ENCODE measurements around the gene CPNE2. TPM values are rescaled to one million over a fixed set of nuclear protein-coding genes. Genes with fewer than 3 reads are reported as not detected.

The CPNE2 gene
- total RNA-seq, 5 donors from 2014 or later (not counting 1 experiment from before 2014, with no cell fraction given), result 5.5 to 9.3 (median 6.1) TPM

DNA sequence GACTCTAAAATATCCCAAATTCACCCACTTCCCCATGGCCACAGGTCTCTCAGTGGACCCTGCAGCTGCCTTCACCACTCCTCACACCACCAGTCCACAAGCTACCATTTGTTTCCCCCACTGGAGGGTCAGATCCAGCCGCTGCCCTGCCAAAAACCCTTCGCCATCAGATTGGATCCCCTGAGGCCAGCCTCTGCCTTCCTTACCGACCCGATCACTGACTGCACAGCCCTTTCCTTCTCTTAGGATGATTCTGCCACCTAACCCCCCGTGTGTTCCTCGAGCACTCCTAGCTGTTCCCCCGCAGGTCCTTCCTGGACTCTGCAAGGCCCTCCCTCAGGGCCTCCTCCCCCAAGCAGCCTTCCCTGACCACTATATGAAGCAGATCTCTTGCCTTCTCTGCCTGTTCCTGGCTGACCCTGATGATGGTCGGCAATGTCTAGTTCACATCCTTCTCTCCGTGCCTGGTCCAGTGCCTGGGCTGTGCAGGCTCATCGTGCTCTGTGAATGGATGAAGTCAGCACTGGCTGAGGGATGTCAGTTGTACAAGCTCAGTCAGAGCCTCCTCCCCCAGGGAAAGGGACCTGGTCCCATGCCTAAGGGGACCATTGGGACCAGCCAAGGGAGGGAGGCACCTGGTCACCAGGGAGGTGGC is 46.0 kb downstream of the CPNE2 start:
- ChIA-PET POLR2A (no interaction called here), CTCF (interaction anchor here in 1 of 2 donors (0.6 kb wide), 2 partner anchors 13 to 26 kb away, joined by 3 read pairs; no protein-coding TSS in a partner anchor)
- no peaks in the 10 kb centered on the region for H3K9me3 Mint-ChIP-seq
- no peak for ATAC-seq (replicated peaks in 1 of 4)
- peaks cover 71 to 88% (median 78%) of the 10 kb centered on the region in 3 donors for H3K4me1 Mint-ChIP-seq
- DNase-seq, result no peak
- H3K27me3 Mint-ChIP-seq, result no peaks in the 10 kb centered on the region
- H3K4me1 ChIP-seq (ENCODE audit: control insufficient read depth in 1 of 2, extremely low read depth in 1 of 2, insufficient read depth in 2 of 2, low read length in 2 of 2), result peaks cover 47 to 86% of the 10 kb centered on the region in 2 experiments
- peak overlapping the region in 1 of 3 donors; percentile 32 for H3K4me3 Mint-ChIP-seq
- H3K9me3 ChIP-seq, result no peaks in the 10 kb centered on the region
- peaks cover 0 to 13% of the 10 kb centered on the region in 2 donors for H3K36me3 ChIP-seq (ENCODE audit: control insufficient read depth in 2 of 2, extremely low read depth in 1 of 2, insufficient read depth in 1 of 2, low read length in 1 of 2)
- H3K27me3 ChIP-seq (replicated peaks in 1 of 2; ENCODE audit: control insufficient read depth in 2 of 2, extremely low read depth in 1 of 2, insufficient read depth in 2 of 2, low read length in 1 of 2), result no peaks in the 10 kb centered on the region
- H3K36me3 Mint-ChIP-seq, result peaks cover 8% of the 10 kb centered on the region
- WGBS (ENCODE audit: insufficient coverage), result 88% methylated on average over 10 of the region's 10 CpGs
- H3K4me3 ChIP-seq (ENCODE audit: control insufficient read depth in 1 of 2, extremely low read depth in 1 of 2, low read length in 1 of 2), result no peak overlapping the region
- peak overlapping the region; percentile 77 to 99 for H3K27ac Mint-ChIP-seq
- H3K27ac ChIP-seq (ENCODE audit: low read length), result no peak overlapping the region

DNA sequence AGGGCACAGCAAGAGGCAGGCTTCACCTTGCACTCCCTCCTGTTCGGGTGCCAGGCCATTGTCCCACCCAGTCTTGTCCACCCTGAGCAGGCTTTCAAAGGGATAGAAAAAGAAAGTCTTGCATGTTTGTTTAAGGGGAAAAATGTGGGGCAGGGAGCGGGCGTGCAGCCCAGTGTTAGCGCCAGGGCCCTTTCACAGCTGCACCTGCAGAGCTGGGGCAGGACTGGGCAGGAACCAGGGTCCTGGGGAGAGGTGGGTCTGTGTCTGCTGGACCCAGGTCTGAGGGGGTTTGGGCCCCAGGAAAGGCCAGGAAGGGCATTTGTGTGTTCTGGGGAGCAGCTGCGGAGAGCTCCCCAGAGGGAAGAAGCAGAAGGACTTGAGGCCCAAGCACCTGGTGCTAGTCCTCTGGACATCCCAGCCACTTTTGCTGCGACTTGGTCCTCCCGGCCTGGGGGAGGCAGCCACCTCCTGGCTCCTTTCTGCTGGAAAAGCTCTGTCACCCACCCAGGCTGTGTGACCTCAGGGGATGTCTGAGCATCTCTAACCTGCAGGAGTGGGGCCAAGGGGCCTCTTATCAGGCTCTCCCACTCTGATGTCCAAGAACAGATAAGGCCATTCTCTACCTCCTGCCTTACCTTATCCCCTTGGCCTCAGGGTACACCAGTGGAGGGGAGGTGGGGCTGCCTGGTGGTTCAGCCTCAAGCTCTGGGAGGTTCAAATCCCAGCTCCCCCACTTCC is 48.7 kb downstream of the CPNE2 start:
- WGBS (ENCODE audit: insufficient coverage), result 94% methylated on average over 6 of the region's 7 CpGs
- Histone ChIP-seq H3K4me3 (ENCODE audit: control insufficient read depth in 1 of 2, extremely low read depth in 1 of 2, low read length in 1 of 2) (peak overlapping the region in 1 of 2 donors; percentile 5), H3K27me3 (replicated peaks in 1 of 2; ENCODE audit: control insufficient read depth in 2 of 2, extremely low read depth in 1 of 2, insufficient read depth in 2 of 2, low read length in 1 of 2) (peaks cover 0 to 3% of the 10 kb centered on the region in 2 experiments), H3K27ac (ENCODE audit: low read length) (peak overlapping the region; percentile 59), H3K4me1 (ENCODE audit: control insufficient read depth in 1 of 2, extremely low read depth in 1 of 2, insufficient read depth in 2 of 2, low read length in 2 of 2) (peaks cover 34 to 76% of the 10 kb centered on the region in 2 experiments), H3K36me3 (ENCODE audit: control insufficient read depth in 2 of 2, extremely low read depth in 1 of 2, insufficient read depth in 1 of 2, low read length in 1 of 2) (peaks cover 3 to 13% of the 10 kb centered on the region in 2 donors), H3K9me3 (no peaks in the 10 kb centered on the region)
- Mint-ChIP-seq H3K27me3 (no peaks in the 10 kb centered on the region), H3K9me3 (no peaks in the 10 kb centered on the region), H3K27ac (peak overlapping the region; percentile 91 to 97), H3K4me3 (peak overlapping the region in 1 of 3 donors; percentile 87), H3K4me1 (peaks cover 57 to 74% (median 67%) of the 10 kb centered on the region in 3 donors), H3K36me3 (peaks cover 8% of the 10 kb centered on the region)
- POLR2A ChIA-PET, result no interaction called here
- CTCF ChIA-PET, result interaction anchor here in 1 of 2 donors (0.7 kb wide), 1 partner anchor 15 kb away, joined by 3 read pairs; no protein-coding TSS in a partner anchor
- DNase-seq (no peak), ATAC-seq (replicated peaks in 1 of 4) (peak in 1 of 4 experiments; percentile 19)

DNA sequence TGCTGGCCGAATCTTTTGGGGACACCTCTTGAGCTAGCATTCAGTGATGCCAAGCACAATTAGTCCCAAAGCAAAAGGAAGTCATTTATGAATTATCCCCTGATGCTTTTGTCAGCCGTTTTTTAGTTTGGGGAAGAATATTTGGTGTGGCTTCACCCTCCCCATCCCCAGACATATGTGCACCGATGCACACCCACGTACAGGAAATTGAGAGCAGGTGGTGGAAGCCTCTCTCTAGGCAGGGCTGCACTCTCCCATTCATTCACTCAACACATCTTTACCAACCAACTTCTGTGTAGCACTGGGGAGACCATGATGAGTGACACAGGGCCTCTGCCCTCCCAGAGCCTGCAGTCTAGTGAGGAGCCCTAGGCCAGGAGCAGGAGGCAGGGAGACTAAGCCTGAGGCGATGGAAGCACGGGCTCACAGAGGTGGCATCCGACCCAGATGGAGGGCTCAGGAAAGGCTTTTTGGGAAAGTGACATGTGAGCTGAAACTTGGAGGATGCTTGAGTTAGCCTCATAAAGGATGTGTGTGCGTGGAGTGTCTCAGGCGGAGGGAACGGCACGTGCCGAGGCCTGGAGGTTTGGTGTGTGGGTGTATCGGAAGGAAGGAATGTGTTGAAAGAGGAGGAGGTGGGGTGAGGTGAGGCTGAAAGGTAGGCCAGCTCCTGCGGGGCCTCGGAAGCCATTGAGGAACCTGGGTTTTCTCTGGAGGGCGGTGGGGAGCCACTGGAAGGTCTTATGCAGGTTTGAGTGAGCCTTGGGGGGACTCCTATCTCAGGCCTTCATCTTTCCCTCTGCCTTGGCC is 49.6 kb downstream of the CPNE2 start:
- H3K9me3 ChIP-seq, result no peaks in the 10 kb centered on the region
- POLR2A ChIA-PET, result no interaction called here
- H3K36me3 Mint-ChIP-seq, result peaks cover 8% of the 10 kb centered on the region
- H3K27ac ChIP-seq (ENCODE audit: low read length), result peak overlapping the region; percentile 59
- H3K4me1 Mint-ChIP-seq, result peaks cover 54 to 71% (median 68%) of the 10 kb centered on the region in 3 donors
- H3K4me1 ChIP-seq (ENCODE audit: control insufficient read depth in 1 of 2, extremely low read depth in 1 of 2, insufficient read depth in 2 of 2, low read length in 2 of 2), result peaks cover 31 to 70% of the 10 kb centered on the region in 2 experiments
- peaks cover 0 to 3% of the 10 kb centered on the region in 2 experiments for H3K27me3 ChIP-seq (replicated peaks in 1 of 2; ENCODE audit: control insufficient read depth in 2 of 2, extremely low read depth in 1 of 2, insufficient read depth in 2 of 2, low read length in 1 of 2)
- H3K4me3 Mint-ChIP-seq, result peak overlapping the region; percentile 22 to 87 (median 45)
- peaks cover 3 to 12% of the 10 kb centered on the region in 2 donors for H3K36me3 ChIP-seq (ENCODE audit: control insufficient read depth in 2 of 2, extremely low read depth in 1 of 2, insufficient read depth in 1 of 2, low read length in 1 of 2)
- no peaks in the 10 kb centered on the region for H3K27me3 Mint-ChIP-seq
- DNase-seq (peak in 15 of 35 experiments; percentile 14 to 52 (median 28)), ATAC-seq (replicated peaks in 1 of 4) (peak; percentile 81 to 96 (median 87))
- no peak overlapping the region for H3K4me3 ChIP-seq (ENCODE audit: control insufficient read depth in 1 of 2, extremely low read depth in 1 of 2, low read length in 1 of 2)
- WGBS (ENCODE audit: insufficient coverage), result 46% methylated on average over 11 of the region's 16 CpGs
- H3K27ac Mint-ChIP-seq, result peak overlapping the region; percentile 91 to 97
- CTCF ChIA-PET, result no interaction called here
- no peaks in the 10 kb centered on the region for H3K9me3 Mint-ChIP-seq

DNA sequence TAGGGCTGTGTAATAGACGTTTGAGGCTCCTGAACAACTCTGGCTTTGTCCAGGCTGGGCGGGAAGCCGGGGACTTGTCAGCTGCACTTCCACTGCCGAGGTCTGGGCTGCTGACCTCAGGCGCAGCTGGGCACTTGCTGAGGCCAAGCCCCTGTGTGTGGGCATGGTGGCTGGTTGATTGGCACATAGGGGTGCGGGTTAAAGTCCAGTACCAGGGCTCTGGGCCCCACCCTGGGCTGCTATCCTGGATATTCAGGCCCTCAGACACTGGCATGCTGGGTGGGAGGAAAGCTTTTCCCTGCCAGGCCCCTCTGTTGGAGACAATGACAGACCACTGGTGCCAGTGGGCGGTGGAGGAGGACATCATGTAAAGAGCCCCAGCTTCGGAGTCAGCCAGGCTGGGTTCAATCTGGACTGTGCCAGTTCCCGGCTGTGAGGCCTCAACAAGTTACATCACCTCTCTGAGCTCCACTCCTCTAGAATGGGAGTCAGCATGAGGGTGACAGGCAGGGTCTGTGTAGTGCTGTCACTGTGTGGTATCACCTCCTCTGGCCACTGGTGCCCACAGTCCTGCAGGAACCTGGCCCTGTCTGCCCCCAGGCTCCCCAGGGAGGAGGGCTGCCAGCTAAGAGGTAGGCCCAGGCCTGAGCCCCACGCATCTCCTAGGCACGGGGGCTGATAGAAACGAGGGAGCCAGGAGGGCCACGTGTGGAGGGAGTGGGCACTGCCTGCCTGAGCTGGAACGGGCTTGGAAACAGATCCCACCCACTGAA is 51.0 kb downstream of the CPNE2 start:
- H3K36me3 Mint-ChIP-seq, result peaks cover 3% of the 10 kb centered on the region
- no peak for ATAC-seq (replicated peaks in 1 of 4)
- peaks cover 35 to 66% of the 10 kb centered on the region in 2 experiments for H3K4me1 ChIP-seq (ENCODE audit: control insufficient read depth in 1 of 2, extremely low read depth in 1 of 2, insufficient read depth in 2 of 2, low read length in 2 of 2)
- no peaks in the 10 kb centered on the region for H3K9me3 ChIP-seq
- H3K27ac Mint-ChIP-seq, result peak overlapping the region in 1 of 2 donors; percentile 91
- peaks cover 54 to 73% (median 67%) of the 10 kb centered on the region in 3 donors for H3K4me1 Mint-ChIP-seq
- ChIA-PET CTCF (interaction anchor here in 1 of 2 donors (0.5 to 1.0 kb wide), 2 partner anchors 59 to 620 kb away, joined by 3 to 4 read pairs; no protein-coding TSS in a partner anchor), POLR2A (no interaction called here)
- no peak for DNase-seq
- H3K27me3 ChIP-seq (replicated peaks in 1 of 2; ENCODE audit: control insufficient read depth in 2 of 2, extremely low read depth in 1 of 2, insufficient read depth in 2 of 2, low read length in 1 of 2), result peaks cover 0 to 3% of the 10 kb centered on the region in 2 experiments
- WGBS (ENCODE audit: insufficient coverage), result 94% methylated on average over 7 of the region's 14 CpGs
- no peak overlapping the region for H3K4me3 ChIP-seq (ENCODE audit: control insufficient read depth in 1 of 2, extremely low read depth in 1 of 2, low read length in 1 of 2)
- no peaks in the 10 kb centered on the region for H3K27me3 Mint-ChIP-seq
- peaks cover 3% of the 10 kb centered on the region in 2 donors for H3K36me3 ChIP-seq (ENCODE audit: control insufficient read depth in 2 of 2, extremely low read depth in 1 of 2, insufficient read depth in 1 of 2, low read length in 1 of 2)
- no peak overlapping the region for H3K4me3 Mint-ChIP-seq
- H3K27ac ChIP-seq (ENCODE audit: low read length), result peak overlapping the region; percentile 59
- H3K9me3 Mint-ChIP-seq, result no peaks in the 10 kb centered on the region

DNA sequence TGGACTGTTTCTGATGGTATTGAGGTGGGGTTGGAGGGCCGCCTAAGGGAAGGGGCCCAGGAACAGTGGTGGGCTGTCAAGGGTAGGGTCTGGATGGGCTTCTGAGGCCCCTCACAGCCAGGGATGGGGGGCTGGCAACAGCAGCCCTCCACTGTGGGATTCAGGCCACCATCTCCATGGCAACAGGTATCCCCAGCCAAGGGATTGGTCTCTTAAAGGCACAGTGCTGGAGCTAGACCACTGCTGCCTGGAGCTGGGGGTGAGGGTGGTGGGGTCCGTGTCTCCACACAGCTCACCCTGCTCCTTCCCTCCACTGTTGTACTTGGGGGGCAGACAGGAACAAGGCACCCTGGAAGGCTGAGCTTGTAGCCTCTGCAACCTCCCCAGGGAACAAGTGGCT is 51.6 kb downstream of the CPNE2 start:
- H3K36me3 Mint-ChIP-seq, result no peaks in the 10 kb centered on the region
- peaks cover 0 to 3% of the 10 kb centered on the region in 2 experiments for H3K27me3 ChIP-seq (replicated peaks in 1 of 2; ENCODE audit: control insufficient read depth in 2 of 2, extremely low read depth in 1 of 2, insufficient read depth in 2 of 2, low read length in 1 of 2)
- H3K27ac Mint-ChIP-seq, result peak overlapping the region in 1 of 2 donors; percentile 61
- H3K4me1 ChIP-seq (ENCODE audit: control insufficient read depth in 1 of 2, extremely low read depth in 1 of 2, insufficient read depth in 2 of 2, low read length in 2 of 2), result peaks cover 35 to 63% of the 10 kb centered on the region in 2 experiments
- ChIA-PET POLR2A (no interaction called here), CTCF (no interaction called here)
- no peak overlapping the region for H3K27ac ChIP-seq (ENCODE audit: low read length)
- peaks cover 0 to 3% of the 10 kb centered on the region in 2 donors for H3K36me3 ChIP-seq (ENCODE audit: control insufficient read depth in 2 of 2, extremely low read depth in 1 of 2, insufficient read depth in 1 of 2, low read length in 1 of 2)
- H3K9me3 ChIP-seq, result no peaks in the 10 kb centered on the region
- peaks cover 49 to 71% (median 63%) of the 10 kb centered on the region in 3 donors for H3K4me1 Mint-ChIP-seq
- no peaks in the 10 kb centered on the region for H3K9me3 Mint-ChIP-seq
- no peak for ATAC-seq (replicated peaks in 1 of 4)
- H3K27me3 Mint-ChIP-seq, result no peaks in the 10 kb centered on the region
- H3K4me3 ChIP-seq (ENCODE audit: control insufficient read depth in 1 of 2, extremely low read depth in 1 of 2, low read length in 1 of 2), result no peak overlapping the region
- WGBS (ENCODE audit: insufficient coverage), result 100% methylated on average over 1 of the region's 2 CpGs
- H3K4me3 Mint-ChIP-seq, result no peak overlapping the region
- DNase-seq, result no peak

All from T-cell (primary cell).